M059J (cell line): ENCODE data around the gene PTF1A. TPM values are rescaled to one million over a fixed set of nuclear protein-coding genes. Genes with fewer than 3 reads are reported as not detected.

ENCODE experiments used
- DNase-seq: peaks from one replicate; pipeline ENCODE4 v3.0.0-alpha.2; 2012; ENCODE audit warnings: low read depth
- total RNA-seq: library from RNA; depleted of rRNA; stranded (reverse); fragments of >200 nt; shearing (Covaris generic); gene quantifications from 2 replicates; pipeline ENCODE4 v1.2.3, GENCODE V29; 2014

The PTF1A gene
- total RNA-seq, 1 experiment from 2014 or later = not detected

DNA sequence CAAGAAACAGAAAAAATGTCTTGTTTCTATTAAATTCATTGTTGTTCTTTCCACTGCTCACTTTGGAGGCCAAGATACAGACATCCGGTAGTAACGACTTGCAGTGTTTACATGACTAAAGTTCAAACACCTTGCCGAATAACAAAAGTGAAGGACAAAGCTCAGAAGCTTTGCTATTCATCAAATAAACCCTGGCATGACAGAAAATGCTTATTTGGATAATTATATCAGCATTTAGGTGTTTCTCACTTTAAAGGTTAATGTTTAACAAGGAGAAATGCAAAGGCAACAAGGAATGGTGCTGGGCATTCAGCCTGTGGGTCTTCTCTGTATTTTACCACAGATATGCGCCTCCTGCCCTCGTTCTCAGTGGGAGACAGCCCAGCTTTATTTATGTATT is 5.4 kb upstream of the PTF1A start:
- no peak for DNase-seq

DNA sequence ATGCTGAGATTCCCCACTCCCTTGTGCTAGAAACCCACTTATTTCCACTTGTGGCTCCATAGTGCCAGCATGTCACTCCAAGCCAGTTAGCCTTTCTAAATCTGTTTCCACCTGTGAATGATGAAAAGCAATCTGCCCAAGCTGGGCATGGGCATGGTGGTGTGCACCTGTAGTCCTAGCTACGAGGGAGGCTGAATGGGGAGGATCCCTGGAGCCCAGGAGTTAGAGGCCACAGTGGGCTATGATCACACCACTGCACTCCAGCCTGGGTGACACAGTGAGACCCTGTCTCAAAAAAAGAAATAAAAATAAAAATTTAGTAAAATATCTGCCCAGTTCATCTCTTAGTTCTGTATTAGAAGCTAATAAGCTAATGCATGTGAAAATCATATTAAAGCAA is 5.0 kb upstream of the PTF1A start:
- DNase-seq = no peak

DNA sequence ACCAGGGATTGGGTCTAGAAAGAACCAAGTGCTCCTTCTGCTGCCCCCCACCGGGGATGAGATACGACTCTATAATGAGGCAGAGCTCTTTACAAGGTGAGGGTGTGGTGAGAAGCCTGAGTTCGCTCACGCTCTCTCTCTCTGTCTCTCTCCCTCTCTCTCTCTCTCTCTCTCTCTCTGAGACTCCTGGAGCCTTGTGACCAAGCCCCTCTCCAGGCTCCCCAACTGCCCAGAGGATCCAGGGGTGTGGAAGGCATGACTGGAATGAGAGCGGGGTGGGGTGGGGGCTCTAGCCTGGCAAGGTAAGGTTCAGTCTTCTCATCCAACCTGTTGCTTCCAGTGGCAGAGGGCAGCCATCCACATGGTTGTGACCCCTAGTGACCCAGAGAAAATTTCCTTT is 3.1 kb upstream of the PTF1A start:
- DNase-seq = no peak

DNA sequence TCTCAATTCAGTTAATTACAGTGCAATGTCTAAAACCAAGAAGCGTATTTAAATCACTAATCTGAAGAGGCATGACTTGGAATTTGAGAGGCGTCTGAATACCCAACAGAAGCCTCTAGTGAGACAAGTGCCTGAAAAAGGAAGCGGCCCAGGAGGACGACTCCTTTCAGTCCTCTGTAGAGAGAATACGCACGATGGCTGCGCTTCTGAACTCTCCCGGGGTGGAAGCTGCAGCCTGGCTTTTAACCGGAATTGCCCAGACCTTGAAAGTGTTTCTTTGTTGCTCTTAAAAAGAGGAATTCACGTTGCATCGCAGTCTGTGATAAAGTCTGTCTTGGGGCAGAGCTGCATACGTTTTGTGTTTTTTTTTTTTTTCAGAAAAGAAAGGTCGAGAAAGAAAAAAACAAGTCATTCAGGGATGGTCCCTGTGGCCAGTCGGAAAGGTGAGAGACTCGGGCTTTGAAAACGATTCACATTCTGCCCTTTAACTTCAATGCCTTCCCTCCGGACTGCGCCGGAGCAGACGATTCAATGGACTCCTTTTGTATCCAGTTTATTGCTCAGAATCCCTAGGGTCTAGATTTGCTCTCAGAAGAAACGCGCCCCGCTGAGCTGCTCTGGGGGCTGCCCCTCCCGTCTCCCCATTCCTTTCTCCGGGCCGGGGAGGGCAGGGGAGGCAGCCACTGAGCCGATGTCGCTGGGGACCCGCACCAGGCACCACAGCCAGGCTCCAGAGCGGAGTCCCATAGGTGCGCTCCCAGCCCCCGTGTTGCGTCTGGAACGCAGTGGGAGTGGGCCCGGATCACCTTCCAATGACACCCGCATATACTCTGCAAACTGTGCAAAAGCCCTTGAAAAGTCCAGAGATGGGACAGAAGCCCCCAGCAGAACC is 994 bp upstream of the PTF1A start:
- DNase-seq = no peak

DNA sequence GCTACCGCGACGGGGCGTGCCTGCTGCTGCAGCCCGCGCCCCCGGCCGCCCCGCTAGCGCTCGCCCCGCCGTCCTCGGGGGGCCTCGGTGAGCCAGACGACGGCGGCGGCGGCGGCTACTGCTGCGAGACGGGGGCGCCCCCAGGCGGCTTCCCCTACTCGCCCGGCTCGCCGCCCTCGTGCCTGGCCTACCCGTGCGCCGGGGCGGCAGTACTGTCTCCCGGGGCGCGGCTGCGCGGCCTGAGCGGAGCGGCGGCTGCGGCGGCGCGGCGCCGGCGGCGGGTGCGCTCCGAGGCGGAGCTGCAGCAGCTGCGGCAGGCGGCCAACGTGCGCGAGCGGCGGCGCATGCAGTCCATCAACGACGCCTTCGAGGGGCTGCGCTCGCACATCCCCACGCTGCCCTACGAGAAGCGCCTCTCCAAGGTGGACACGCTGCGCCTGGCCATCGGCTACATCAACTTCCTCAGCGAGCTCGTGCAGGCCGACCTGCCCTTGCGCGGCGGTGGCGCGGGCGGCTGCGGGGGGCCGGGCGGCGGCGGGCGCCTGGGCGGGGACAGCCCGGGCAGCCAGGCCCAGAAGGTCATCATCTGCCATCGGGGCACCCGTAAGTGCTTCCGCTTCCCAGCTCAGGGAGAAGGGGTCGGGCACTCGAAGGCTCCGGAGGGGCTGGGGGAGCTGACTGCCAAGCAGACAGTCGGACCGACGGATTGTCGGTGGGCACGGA is 761 bp downstream of the PTF1A start:
- DNase-seq = no peak

DNA sequence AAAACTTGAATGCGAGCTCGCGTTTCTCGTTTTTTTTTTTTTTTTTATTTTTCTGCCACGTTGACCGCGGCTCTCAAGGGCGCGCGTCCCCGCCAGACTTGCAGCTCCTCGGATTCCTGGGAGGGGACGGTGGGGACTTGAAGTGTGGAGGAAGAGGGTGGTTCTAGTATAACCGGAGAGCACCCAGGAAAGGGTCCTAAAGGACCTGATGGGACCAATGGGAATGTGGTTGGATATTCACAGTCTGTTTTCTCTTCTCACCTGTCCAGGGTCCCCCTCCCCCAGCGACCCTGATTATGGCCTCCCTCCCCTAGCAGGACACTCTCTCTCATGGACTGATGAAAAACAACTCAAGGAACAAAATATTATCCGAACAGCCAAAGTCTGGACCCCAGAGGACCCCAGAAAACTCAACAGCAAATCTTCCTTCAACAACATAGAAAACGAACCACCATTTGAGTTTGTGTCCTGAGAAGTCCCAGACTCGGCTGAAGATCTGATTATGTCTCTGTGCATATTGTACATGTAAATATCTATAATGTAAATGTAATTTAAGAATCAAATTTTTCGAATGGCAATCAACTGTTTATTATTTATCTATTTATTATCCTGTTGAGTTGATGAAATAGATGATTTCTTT is 1.4 kb downstream of the PTF1A start:
- DNase-seq = no peak

DNA sequence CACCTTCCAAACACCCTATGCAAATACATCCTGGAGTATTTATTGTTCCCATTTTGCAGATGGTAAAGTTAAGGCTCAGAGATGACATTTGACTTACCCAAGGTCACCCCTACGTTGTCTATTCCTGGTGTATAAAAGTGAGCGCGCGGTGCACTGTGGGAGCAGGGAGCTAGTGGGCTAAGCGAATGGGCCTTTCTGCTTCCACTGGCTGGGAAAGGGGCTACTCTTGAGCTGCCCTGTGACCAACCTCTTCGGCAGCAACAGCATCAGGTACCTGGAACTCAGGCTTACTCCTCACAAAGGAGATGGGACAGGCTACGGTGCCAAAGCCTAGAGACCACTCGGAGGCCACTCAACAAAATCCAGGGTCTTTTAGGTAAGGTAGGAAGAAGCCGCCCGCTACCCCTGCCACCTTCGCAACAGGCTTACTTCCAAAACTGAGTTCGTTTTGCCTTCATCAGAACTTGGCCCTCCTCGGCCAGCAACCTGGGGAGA is 2.4 kb downstream of the PTF1A start:
- DNase-seq = no peak

DNA sequence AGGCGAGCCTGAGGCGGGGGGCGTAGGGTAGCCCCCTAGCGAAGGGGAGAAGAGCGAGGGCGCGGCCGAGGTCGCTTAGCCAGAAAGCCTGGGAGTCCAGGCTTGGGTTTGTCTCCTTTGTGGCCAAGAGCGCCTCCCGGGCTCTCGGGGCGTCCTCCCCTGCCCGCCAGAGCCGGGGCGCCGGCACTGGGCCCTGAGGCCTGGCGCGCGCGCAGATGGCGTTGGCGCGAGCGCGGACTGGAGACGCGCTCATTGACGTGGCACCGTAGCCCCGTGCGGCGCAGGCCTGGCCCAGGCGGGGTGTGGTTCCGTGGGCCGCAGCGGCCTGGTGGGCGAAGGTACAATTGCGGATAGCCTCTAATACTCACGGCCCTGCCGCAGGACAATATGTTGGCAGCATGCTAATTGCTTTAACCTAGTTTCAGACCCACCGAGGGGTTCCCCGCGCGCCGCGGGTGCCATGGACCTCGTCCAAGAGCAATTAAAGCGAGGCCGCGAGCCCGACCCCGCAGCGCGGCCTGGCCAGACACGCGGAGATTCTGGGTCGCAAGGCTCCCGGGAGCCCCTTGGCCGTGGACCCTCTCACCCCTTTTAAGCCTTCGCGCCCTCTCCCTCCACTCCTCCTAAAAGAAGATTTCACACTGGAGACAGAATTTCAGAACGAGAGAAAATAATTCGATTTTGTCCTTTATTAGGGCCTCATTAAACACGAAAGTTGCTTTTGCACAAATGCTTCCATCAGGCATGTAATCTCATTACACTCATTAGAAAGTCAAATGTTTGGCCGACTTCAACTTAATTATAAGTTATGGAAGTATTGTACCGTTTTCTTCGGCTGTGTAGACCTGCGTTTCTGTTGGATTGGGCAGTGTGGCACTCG is 3.1 kb downstream of the PTF1A start:
- no peak for DNase-seq

DNA sequence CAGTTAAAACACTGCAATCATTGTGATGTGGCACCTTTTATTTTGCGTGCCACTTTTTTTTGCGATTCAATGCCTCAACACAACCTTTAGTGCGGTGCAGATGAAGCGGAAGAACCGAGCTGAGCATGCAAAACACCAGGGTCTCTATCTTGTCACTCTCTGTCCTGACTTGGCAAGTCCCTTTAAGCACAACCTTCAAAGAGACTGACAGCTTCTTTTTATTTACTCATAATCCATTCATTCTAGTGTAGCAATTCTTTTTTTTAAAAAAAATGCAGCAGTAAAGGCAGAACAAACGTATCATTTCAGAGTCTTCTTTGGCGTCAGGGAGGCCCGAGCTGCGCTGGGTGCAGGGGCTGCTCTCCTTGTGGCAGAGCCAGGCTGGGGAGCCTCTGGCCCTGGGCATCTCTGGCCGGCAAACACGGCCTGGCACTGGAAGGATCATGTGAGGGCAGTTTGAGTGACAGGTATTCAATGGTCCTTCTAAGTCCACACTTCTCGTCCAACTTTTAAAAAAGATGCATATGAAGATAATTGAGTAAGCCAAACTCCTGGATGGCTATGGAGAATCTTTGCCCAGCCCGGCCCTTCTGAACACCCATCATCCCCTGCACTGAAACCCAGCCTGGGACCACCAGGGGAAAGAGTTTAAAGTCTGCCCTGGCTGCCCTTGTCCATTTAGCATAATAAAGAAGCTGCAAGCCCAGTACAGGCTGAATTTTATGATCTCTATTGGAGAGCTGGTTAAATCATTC is 3.9 kb downstream of the PTF1A start:
- DNase-seq = no peak

DNA sequence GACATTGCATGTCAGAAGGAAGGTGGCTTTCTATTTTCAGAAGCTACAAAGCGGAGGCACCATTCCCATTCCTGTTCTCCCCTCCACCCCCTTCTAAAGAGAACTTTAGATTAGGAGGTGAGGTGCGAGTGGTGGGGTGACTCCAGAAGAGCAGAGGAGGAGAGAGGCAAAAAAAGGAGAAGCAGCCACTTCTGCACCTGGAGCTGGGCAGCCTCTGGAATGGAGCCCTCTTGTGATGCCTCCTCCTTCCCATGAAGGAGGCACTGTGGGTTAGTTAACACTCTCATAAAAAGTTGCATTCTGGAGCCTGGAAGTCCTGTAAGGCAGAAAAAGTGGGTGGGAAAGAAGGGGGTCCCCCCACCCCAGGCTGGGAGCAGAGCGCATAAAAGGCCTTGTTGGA is 4.8 kb downstream of the PTF1A start:
- DNase-seq = no peak

DNA sequence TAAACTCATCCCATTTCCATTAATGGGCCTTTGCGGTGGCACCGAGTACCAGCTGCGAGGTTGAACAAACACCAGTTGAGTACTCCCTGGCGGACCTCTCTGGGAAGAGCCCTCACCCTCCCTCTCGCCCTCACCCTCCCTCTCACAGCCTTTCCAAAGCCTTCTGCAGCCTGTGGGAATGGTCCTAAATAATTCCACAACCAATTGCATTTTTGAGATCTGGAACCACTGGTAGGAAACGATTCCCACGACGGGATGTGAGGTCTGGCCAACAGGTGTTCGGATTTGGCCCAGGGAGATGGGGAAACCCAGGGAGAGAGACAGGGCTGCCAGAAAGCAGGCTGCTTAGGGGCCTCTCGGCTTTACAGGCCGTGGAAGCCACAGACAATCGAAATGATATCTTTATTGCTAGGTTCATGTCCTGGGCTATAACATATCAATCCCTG is 5.3 kb downstream of the PTF1A start:
- DNase-seq = no peak

DNA sequence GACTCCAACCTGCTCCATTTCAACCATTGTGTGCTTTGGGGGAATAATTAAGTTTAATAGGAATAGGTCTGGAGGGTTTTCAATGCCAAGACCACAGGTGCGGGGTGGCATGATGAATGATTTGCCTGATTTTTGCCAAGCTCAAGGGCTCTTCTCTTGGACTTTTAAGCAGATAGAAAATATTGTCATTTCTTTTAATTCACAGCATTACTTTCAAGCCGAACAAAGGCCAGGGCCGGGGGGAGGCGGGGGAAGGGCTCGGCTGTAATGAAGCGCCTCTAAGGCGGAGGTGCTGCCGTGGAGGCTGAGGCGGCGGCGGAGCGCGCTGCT is 6.5 kb downstream of the PTF1A start:
- no peak for DNase-seq

DNA sequence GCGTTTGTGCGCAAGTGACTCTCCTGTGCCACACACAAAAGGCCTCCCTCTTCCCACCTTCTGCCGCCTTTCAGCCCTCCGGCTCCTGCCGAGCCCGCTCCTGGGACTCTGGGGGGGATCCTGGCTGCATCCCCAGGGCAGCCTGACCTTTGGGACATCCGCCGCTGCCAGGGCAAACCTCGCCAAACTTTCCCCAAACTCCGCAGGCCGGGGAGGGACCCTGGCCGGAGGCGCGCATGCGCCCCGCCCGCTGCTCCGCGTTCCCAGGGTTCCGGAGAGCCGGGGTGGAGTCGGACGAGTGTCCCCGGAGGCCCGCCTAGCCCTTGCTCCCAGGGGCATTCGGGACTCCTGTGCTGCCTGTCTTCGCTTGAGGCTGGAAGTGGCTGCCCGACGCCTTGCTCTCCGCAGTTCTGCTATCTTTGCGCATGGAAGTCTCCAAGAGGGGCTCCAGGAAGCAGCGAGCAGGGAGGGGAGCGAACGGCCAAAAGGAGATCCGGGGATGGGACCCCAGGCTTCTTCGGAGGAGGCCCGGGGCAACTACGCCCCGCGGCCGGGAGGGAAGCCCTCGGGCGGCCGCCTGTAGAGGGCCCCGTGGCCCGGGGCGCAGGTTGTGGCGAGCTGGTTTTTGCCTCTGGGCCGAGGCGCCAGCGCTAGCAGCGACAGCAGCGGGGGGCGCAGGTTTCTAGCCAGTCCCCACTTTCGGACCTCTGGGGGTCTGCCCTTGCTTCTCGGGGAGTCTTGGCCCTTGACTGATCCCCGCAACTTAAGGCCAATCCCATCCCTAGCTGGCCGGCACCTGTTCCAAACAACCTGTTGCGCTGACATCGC is 7.0 kb downstream of the PTF1A start:
- DNase-seq = no peak

DNA sequence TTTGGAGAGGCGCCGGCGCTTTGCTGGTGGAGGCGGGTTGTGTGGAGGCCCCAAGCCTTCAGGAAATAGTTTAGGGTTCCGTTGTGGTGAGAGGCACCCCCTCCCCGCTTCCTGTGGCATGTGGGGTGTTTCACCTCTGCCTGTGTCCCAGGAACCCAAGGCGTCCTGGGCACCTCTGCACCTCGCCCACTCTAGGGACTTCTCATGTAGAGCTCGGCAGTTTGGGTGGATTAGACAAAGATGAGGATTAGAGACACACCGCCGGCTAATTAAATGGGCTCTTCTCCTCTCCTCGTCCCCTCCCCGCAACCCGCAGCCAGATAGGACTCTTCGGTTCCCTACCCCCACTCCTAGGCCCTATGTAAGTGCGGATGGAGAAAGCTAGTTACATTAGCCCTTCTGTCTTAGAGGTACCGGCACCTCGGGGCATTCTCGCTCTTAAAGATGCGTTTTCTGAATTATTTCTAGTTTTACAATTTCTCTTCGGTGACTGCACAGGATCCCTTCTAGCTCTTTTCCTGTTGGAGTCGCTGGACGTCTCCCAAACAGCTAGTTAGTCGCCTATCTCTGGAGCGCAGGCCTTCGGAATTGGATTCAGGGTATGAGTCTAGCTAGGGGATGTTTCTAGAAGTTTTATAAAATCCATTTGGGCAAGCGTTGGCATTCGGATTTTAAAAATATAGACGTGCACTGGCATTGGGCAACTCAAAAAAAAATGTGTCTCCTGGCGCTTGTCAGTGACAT is 7.8 kb downstream of the PTF1A start:
- no peak for DNase-seq

DNA sequence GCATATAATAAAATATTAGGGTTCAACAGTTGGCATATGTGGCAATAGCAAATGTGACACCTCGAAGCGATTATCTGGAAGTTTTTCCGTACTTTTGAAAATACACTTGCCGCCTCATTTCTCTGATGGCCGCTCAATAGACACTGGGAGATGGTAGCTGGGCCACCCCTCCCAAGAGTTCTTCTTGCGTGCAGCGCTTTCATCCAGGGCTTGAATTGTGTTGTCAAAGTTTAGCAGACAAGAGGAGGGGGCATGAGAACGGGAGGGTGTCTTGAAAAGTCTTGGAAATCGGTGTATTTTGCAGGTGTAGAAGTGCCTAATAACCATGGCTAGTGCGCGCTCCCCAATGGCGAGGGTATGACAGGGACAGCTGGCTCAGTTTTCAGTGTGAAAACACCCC is 8.5 kb downstream of the PTF1A start:
- no peak for DNase-seq

DNA sequence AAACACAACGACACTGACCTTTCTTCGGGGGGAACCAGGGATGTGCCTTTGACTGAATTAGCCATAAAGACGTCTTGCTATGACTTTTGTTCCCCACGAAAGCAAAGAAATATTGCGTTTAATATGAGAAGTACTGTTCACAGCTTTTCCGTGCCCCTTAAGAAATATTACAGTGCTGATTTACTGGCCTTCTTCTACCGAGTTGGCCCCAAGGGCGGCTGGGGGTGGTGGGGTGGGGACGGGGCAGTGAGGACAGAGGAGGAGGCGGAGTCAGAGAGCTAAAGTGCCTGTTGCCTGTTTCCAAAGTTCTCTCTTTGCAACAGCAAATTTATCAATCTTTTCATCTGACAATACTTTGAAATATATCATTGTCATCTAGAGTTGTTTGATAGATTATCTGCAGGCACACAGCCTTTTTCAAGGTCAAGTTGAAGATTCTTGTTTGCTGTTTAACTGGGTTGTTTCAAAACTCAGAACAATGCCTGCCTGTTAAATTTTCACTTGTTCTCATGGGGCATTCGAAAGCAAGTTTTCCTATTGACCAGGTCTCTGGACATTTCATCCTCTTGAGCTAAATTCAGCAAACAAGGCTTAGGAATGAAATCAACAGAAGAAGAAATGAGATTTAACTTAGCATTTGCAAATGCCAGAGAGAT is 9.0 kb downstream of the PTF1A start:
- DNase-seq = no peak

DNA sequence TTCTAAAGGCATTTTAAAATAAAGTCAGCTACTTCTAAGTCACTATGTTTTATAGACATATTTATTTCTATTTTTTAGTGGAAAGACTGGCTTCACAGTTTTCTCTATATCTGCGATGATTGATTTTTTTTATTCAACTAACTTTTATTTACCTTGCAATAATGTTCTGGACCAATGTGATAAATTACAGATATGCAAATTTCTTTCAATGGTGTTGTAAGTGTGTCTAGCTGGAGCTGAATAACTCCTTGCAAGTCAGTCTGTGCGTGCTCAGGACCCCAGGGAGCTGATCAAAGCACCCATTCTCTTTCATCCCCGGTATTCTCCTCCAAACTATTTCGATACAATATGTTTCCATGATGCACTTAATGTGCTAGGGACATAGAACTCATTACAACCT is 9.7 kb downstream of the PTF1A start:
- DNase-seq = no peak

DNA sequence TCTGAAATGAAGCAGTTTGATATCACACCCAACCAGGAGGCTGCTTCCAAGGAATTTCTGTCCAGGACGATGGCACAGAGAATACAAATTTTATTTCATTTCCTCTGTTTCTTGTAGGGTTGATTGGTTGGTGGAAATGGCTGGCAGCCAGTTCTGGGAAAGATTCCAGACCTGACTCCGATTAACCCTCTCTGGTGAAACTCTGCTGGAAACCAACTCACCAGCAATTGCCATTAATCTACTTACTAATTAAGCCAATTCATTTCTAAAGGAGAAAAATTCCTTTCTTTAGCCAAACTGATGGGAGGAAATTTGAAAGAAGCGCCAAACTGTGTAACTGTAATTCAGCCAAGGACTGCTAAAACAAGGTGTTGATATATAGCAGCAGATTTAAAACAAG is 10.7 kb downstream of the PTF1A start:
- DNase-seq = no peak
